CD4-positive, alpha-beta T cell (primary cell): ENCODE measurements around the gene PTPRM. TPM values are rescaled to one million over a fixed set of nuclear protein-coding genes. Genes with fewer than 3 reads are reported as not detected.

Experiments used
- ATAC-seq: fragments of 200-7000 bp; cut with Tn5 transposase; one replicate; pipeline ENCODE4 v1.10.0; 2022; ENCODE audit warnings: mild to moderate bottlenecking; ENCODE audit not compliant: poor library complexity
- CTCF ChIA-PET: fragments of 350-600 bp; sonication (Branson Sonifier 250); formaldehyde crosslinking; loops from one replicate; lab custom pipeline; 2021; ENCODE audit warnings: antibody characterized with exemption, inconsistent platforms; lab: Charles Lee
- POLR2A ChIA-PET: fragments of 350-600 bp; sonication (Branson Sonifier 250); formaldehyde crosslinking; loops from one replicate; lab custom pipeline; 2021; ENCODE audit warnings: antibody characterized with exemption, inconsistent platforms; lab: Charles Lee
- DNase-seq, 14 experiments: peaks; one replicate each; pipeline ENCODE4 v3.0.0-alpha.2; 2013 to 2020; ENCODE audit warnings: mixed read lengths in 2 of 14
- H3K27ac ChIP-seq, 2 donors: one replicate each; pipeline versions ENCODE4 v1.5.1 to v1.7.0; 2013; ENCODE audit warnings: low read length in 2 of 2, low read depth in 1 of 2, mild to moderate bottlenecking in 1 of 2
- H3K27me3 ChIP-seq, 2 experiments: 1 replicate in 1 of 2; 2 replicates in 1 of 2; pipeline versions ENCODE4 v1.6.1 to v1.7.0; 2013; ENCODE audit warnings: low read length in 2 of 2, control low read depth in 1 of 2, mild to moderate bottlenecking in 1 of 2, moderate library complexity in 1 of 2; ENCODE audit not compliant: insufficient read depth in 2 of 2, control insufficient read depth in 1 of 2
- H3K36me3 ChIP-seq: one replicate; pipeline ENCODE4 v1.6.1; 2013; ENCODE audit warnings: low read length, control low read depth; ENCODE audit not compliant: insufficient read depth
- H3K4me1 ChIP-seq: one replicate; pipeline ENCODE4 v1.6.1; 2013; ENCODE audit warnings: low read length, control low read depth; ENCODE audit not compliant: insufficient read depth
- H3K4me3 ChIP-seq: one replicate; pipeline ENCODE4 v1.5.1; 2013; ENCODE audit warnings: mild to moderate bottlenecking, low read length, moderate library complexity
- H3K9me3 ChIP-seq, 2 experiments: 1 replicate in 1 of 2; 2 replicates in 1 of 2; pipeline versions ENCODE4 v1.6.1 to v1.7.0; 2013; ENCODE audit warnings: low read length in 2 of 2, mild to moderate bottlenecking in 2 of 2, control low read depth in 1 of 2, moderate library complexity in 1 of 2; ENCODE audit not compliant: control insufficient read depth in 1 of 2, insufficient read depth in 1 of 2
- H3K27ac Mint-ChIP-seq: one replicate; pipeline ENCODE4 v1.8.0; 2020; ENCODE audit warnings: mixed read lengths
- H3K27me3 Mint-ChIP-seq: one replicate; pipeline ENCODE4 v1.8.0; 2021; ENCODE audit warnings: mixed read lengths
- H3K36me3 Mint-ChIP-seq: one replicate; pipeline ENCODE4 v1.8.0; 2021; ENCODE audit warnings: low read depth, mixed read lengths
- H3K4me1 Mint-ChIP-seq: one replicate; pipeline ENCODE4 v1.8.0; 2021; ENCODE audit warnings: low read depth, mixed read lengths
- H3K4me3 Mint-ChIP-seq: one replicate; pipeline ENCODE4 v1.8.0; 2020; ENCODE audit warnings: mild to moderate bottlenecking, mixed read lengths
- H3K9me3 Mint-ChIP-seq: one replicate; pipeline ENCODE4 v1.8.0; 2020; ENCODE audit warnings: mixed read lengths
- CTCF ChIP-seq: fragments of 200-600 bp; IDR thresholded peaks from one replicate; pipeline ENCODE4 v1.8.0; 2022; ENCODE audit warnings: antibody characterized with exemption, mild to moderate bottlenecking
- intact Hi-C, 2 experiments: fragments of 100-400 bp; cut with DNase I in 1 of 2; cut with micrococcal nuclease in 1 of 2; formaldehyde crosslinking; loops; one replicate each; pipeline versions ENCODE4 v1.15.1 to v1.9.0; 2023 to 2025; cut with DNase I, micrococcal nuclease
- total RNA-seq, 174 experiments: library from RNA in 2 of 174; stranded (reverse) in 2 of 174; gene quantifications; one replicate each; pipeline ENCODE4 v1.2.3 and lab custom pipeline; 2021 to 2026

Gene PTPRM
- total RNA-seq, 2 experiments from 2014 or later: 21.7 to 21.9 TPM

- Mint-ChIP-seq H3K27ac (no peak overlapping the region), H3K9me3 (no peaks in the 10 kb centered on the region), H3K4me3 (no peak overlapping the region), H3K36me3 (no peaks in the 10 kb centered on the region), H3K27me3 (no peaks in the 10 kb centered on the region), H3K4me1 (no peaks in the 10 kb centered on the region)
- Histone ChIP-seq H3K9me3 (peaks cover 0 to 6% of the 10 kb centered on the region in 2 experiments), H3K4me3 (no peak overlapping the region), H3K4me1 (no peaks in the 10 kb centered on the region), H3K27me3 (no peaks in the 10 kb centered on the region), H3K36me3 (no peaks in the 10 kb centered on the region), H3K27ac (no peak overlapping the region)
- ATAC-seq (no peak), DNase-seq (no peak)
- no peak for TF ChIP-seq CTCF
- intact Hi-C loops: no loop called here
- CTCF ChIA-PET: no interaction called here
- POLR2A ChIA-PET: no interaction called here
Measured at GRCh38 chr18:8215741-8216140, 648.6 kb downstream of the PTPRM start.

- Histone ChIP-seq H3K27ac (no peak overlapping the region), H3K36me3 (no peaks in the 10 kb centered on the region), H3K4me1 (no peaks in the 10 kb centered on the region), H3K9me3 (no peaks in the 10 kb centered on the region), H3K27me3 (no peaks in the 10 kb centered on the region), H3K4me3 (no peak overlapping the region)
- no peak for TF ChIP-seq CTCF
- no peaks in the 10 kb centered on the region for H3K27me3 Mint-ChIP-seq
- H3K36me3 Mint-ChIP-seq: no peaks in the 10 kb centered on the region
- POLR2A ChIA-PET: no interaction called here
- no peak overlapping the region for H3K4me3 Mint-ChIP-seq
- intact Hi-C loops: no loop called here
- no peak overlapping the region for H3K27ac Mint-ChIP-seq
- H3K9me3 Mint-ChIP-seq: no peaks in the 10 kb centered on the region
- ATAC-seq (no peak), DNase-seq (no peak)
- no peaks in the 10 kb centered on the region for H3K4me1 Mint-ChIP-seq
- CTCF ChIA-PET: no interaction called here
Measured at GRCh38 chr18:8217051-8217564, 650.0 kb downstream of the PTPRM start.

GRCh38 chr18:8218197-8218596 lies 651.1 kb downstream of the PTPRM start:
- ATAC-seq (no peak), DNase-seq (no peak)
- CTCF ChIA-PET: no interaction called here
- Mint-ChIP-seq H3K4me1 (no peaks in the 10 kb centered on the region), H3K36me3 (no peaks in the 10 kb centered on the region), H3K9me3 (no peaks in the 10 kb centered on the region), H3K27me3 (no peaks in the 10 kb centered on the region), H3K4me3 (no peak overlapping the region), H3K27ac (no peak overlapping the region)
- no peak for TF ChIP-seq CTCF
- Histone ChIP-seq H3K4me1 (no peaks in the 10 kb centered on the region), H3K27me3 (no peaks in the 10 kb centered on the region), H3K4me3 (no peak overlapping the region), H3K9me3 (no peaks in the 10 kb centered on the region), H3K27ac (no peak overlapping the region), H3K36me3 (no peaks in the 10 kb centered on the region)
- POLR2A ChIA-PET: no interaction called here
- intact Hi-C loops: no loop called here
